ENCODE measurements around the gene CASQ1.

CASQ1 gene

GRCh38 chr1:160227034-160227433 is 36.7 kb downstream of the CASQ1 start:
- DNase-seq, result no peak

- DNase-seq, result no peak
Measured at GRCh38 chr1:160227561-160227960, 37.2 kb downstream of the CASQ1 start.

GRCh38 chr1:160228431-160228830 is 38.1 kb downstream of the CASQ1 start:
- no peak for DNase-seq

GRCh38 chr1:160232911-160233310 is 42.5 kb downstream of the CASQ1 start:
- DNase-seq, result no peak

- DNase-seq, result no peak
Measured at GRCh38 chr1:160236806-160237205, 46.4 kb downstream of the CASQ1 start.

- no peak for DNase-seq
Measured at GRCh38 chr1:160237558-160237957, 47.2 kb downstream of the CASQ1 start.

- no peak for DNase-seq
Measured at GRCh38 chr1:160238408-160238807, 48.0 kb downstream of the CASQ1 start.

GRCh38 chr1:160239582-160240299 is 49.4 kb downstream of the CASQ1 start:
- no peak for DNase-seq

- DNase-seq, result no peak
Measured at GRCh38 chr1:160243767-160244166, 53.4 kb downstream of the CASQ1 start.

GRCh38 chr1:160244209-160244608 is 53.8 kb downstream of the CASQ1 start:
- no peak for DNase-seq

- DNase-seq, result no peak
Measured at GRCh38 chr1:160245434-160245833, 55.1 kb downstream of the CASQ1 start.

- no peak for DNase-seq
Measured at GRCh38 chr1:160247053-160247452, 56.7 kb downstream of the CASQ1 start.

- DNase-seq, result no peak
Measured at GRCh38 chr1:160251011-160251410, 60.6 kb downstream of the CASQ1 start.

Data from HCEC 1CT (cell line).